Measurements from ENCODE around the gene SMARCA4.

DNA sequence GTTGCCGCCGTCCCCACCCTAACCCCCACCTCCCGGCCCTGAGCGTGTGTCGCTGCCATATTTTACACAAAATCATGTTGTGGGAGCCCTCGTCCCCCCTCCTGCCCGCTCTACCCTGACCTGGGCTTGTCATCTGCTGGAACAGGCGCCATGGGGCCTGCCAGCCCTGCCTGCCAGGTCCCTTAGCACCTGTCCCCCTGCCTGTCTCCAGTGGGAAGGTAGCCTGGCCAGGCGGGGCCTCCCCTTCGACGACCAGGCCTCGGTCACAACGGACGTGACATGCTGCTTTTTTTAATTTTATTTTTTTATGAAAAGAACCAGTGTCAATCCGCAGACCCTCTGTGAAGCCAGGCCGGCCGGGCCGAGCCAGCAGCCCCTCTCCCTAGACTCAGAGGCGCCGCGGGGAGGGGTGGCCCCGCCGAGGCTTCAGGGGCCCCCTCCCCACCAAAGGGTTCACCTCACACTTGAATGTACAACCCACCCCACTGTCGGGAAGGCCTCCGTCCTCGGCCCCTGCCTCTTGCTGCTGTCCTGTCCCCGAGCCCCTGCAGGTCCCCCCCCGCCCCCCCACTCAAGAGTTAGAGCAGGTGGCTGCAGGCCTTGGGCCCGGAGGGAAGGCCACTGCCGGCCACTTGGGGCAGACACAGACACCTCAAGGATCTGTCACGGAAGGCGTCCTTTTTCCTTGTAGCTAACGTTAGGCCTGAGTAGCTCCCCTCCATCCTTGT is 38.8 kb upstream of the SMARCA4 start:
- TF ChIP-seq ZNF121 (tag by site-specific recombination; IDR thresholded peaks at IDR 0.05) (no peak), ZBTB20 (tag by site-specific recombination; IDR thresholded peaks at IDR 0.05) (no peak), ZNF274 (IDR thresholded peaks at IDR 0.05; ENCODE audit: low read length) (no peak), ZNF274 (tag by site-specific recombination; IDR thresholded peaks at IDR 0.05; ENCODE audit: borderline replicate concordance) (no peak), ZNF514 (tag by site-specific recombination; IDR thresholded peaks at IDR 0.05) (no peak), ZNF184 (tag by site-specific recombination; IDR thresholded peaks at IDR 0.05) (no peak), ZNF600 (tag by site-specific recombination; IDR thresholded peaks at IDR 0.05) (no peak), ZNF155 (tag by site-specific recombination; IDR thresholded peaks at IDR 0.05) (no peak), ZNF335 (tag by site-specific recombination; conservative IDR thresholded peaks at IDR 0.05) (no peak), ZNF670 (tag by site-specific recombination; IDR thresholded peaks at IDR 0.05; ENCODE audit: low read depth) (no peak), ZNF623 (tag by site-specific recombination; IDR thresholded peaks at IDR 0.05) (no peak), AEBP2 (tag by site-specific recombination; IDR thresholded peaks at IDR 0.05; ENCODE audit: borderline replicate concordance) (no peak), ZNF169 (tag by site-specific recombination; IDR thresholded peaks at IDR 0.05) (no peak)
- TF ChIP-seq, protein P1, sequence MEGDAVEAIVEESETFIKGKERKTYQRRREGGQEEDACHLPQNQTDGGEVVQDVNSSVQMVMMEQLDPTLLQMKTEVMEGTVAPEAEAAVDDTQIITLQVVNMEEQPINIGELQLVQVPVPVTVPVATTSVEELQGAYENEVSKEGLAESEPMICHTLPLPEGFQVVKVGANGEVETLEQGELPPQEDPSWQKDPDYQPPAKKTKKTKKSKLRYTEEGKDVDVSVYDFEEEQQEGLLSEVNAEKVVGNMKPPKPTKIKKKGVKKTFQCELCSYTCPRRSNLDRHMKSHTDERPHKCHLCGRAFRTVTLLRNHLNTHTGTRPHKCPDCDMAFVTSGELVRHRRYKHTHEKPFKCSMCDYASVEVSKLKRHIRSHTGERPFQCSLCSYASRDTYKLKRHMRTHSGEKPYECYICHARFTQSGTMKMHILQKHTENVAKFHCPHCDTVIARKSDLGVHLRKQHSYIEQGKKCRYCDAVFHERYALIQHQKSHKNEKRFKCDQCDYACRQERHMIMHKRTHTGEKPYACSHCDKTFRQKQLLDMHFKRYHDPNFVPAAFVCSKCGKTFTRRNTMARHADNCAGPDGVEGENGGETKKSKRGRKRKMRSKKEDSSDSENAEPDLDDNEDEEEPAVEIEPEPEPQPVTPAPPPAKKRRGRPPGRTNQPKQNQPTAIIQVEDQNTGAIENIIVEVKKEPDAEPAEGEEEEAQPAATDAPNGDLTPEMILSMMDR (tag by site-specific recombination; IDR thresholded peaks at IDR 0.05) = no peak
- TF ChIP-seq, protein P2, sequence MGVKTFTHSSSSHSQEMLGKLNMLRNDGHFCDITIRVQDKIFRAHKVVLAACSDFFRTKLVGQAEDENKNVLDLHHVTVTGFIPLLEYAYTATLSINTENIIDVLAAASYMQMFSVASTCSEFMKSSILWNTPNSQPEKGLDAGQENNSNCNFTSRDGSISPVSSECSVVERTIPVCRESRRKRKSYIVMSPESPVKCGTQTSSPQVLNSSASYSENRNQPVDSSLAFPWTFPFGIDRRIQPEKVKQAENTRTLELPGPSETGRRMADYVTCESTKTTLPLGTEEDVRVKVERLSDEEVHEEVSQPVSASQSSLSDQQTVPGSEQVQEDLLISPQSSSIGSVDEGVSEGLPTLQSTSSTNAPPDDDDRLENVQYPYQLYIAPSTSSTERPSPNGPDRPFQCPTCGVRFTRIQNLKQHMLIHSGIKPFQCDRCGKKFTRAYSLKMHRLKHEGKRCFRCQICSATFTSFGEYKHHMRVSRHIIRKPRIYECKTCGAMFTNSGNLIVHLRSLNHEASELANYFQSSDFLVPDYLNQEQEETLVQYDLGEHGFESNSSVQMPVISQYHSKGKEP (tag by site-specific recombination; IDR thresholded peaks at IDR 0.05) = no peak

Measured in HEK293 (cell line).